DMS153 treated with DMSO at 0.1 percent for 48 hours (cell line): ENCODE data around the gene URM1.

ENCODE experiments used
- DNase-seq: peaks from one replicate; lab custom pipeline; 2025; ENCODE audit not compliant: unreplicated experiment; lab: John Stamatoyannopoulos, UW

URM1 gene

GRCh38 chr9:128424268-128424780, 53.1 kb downstream of the URM1 start:
- DNase-seq = no peak

DNA sequence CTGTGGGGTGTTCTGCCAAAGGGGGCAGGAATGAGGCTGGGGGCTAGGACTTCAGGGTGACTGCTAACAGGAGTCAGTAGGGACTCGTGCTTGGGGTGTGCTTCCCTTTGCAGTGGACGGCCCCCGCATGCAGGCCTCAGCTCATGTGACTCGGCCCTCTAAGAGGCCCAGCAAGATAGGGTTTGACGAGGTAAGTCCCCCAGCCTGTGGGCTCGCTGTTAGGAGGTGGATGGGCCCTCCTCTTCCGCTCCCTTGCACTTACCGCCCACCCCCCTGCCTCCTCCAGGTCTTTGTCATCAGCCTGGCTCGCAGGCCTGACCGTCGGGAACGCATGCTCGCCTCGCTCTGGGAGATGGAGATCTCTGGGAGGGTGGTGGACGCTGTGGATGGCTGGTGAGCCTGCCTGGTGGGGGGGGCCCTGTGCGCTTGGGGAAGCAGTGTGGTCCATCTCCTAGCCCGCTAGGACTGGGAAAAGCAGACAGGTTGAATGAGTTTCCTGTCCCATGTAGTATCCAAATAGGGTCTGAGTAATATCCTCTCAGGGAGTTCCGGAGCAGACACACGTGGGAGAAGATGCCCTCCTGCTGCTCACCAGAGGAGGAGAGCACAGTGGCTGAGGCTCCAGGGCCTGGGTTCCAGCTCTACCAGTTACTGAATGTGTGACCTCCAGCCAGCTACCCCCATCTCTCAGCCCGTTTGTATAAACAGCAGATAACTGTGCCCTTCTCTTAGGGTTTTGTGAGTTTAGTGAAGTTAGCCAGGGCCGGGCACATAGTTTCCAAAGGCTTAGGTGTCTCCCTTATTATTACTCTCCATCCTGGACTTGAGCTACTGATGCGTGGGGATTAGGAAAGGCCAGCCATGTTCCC, 57.7 kb downstream of the URM1 start:
- no peak for DNase-seq

- DNase-seq = no peak
Observed at GRCh38 chr9:128429513-128430086, 58.4 kb downstream of the URM1 start.

DNA sequence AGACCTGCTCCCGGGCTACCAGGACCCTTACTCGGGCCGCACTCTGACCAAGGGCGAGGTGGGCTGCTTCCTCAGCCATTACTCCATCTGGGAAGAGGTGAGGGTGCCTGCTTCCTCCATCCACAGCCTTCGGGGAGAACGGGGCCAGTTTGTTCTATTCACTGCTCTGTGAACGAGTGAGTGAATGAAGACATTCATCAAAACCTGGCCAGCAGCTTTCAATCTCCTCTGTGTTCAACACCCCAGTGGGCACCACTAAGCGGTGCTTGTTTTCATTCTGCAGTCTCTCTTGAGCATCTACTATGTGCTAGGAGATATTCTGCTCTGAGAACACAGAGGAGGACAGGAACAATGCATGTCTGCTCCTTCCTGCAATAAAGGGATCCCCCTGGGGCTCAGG, 60.0 kb downstream of the URM1 start:
- DNase-seq = no peak

DNA sequence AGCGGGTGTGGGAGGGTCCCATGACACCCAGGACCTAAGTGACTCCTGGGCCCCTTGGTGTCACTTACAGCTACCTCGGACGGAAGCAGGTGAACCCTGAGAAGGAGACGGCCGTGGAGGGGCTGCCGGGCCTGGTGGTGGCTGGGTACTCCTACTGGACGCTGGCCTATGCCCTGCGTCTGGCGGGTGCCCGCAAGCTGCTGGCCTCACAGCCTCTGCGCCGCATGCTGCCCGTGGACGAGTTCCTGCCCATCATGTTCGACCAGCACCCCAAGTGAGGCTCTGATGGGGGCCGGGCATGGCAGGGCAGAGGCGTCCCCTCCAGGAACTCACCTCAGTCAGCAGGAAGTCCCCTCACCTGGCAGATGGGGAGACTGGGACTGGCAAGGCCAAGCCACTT, 63.2 kb downstream of the URM1 start:
- no peak for DNase-seq

- DNase-seq = no peak
Observed at GRCh38 chr9:128435611-128436010, 64.4 kb downstream of the URM1 start.

DNA sequence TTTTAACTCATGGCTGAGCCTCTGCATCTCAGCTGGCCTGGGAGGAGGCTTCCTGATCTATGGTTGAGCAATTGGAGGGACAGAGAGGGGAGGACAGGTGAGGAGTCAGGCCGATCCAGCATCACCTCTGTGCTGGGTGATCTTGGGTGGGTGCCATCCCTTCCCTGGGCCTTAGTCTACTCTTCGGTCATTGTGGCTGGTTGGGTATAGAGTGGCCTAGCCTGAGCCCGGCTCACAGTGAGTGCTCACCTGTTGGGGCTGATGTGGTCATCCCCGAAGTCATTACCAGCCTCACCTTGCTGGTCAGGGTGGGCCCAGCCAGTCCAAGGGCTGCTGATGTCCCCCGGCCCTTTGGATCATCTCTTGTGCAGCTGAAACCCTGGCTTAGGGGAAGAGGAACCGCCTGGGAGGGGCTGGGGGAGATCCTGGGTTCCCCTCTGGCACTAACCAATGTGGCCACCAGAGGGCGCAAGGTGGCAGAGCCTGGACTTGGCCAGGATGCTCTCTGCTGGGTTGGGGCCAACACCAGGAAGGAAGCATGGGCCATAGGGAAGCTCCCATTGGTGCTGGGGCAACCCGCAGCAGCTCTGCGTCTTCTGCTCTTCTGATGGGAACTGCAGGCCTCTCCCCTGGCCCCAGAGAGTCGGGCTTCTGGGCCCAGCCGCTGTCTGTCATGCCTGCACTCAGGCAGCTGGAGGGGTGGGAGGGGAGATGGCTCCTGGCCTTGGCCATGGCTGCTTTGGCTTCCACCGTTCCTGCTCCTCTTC, 67.4 kb downstream of the URM1 start:
- DNase-seq = peak; percentile 83

DNA sequence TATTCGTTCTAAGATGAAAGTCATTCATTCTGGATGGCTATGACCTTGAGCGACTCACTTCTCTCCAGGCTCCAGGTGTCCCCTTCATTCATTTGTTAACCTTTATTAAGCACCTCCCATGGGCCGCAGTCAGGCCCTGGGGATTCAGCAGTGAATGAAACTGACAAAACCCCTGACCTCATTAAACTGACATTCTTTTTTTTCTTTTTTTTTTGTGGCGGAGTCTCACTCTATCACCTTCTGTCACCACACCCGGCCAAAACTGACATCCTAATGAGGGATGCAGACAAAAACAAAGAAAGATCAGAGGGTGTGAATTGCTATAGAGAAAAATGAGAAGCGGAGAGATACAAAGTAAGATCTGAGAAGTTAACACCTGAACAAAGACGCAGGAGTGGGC, 68.1 kb downstream of the URM1 start:
- DNase-seq = no peak
